Right lobe of liver (tissue), 4 donors: ENCODE measurements around the gene RPS2.

Source experiments
- CTCF ChIP-seq, 4 donors: fragments of 200-600 bp in 3 of 4; fragments of 450-650 bp in 1 of 4; IDR thresholded peaks; one replicate each; pipeline versions ENCODE4 v1.5.1 to v1.8.0; 2016 to 2022; ENCODE audit warnings: antibody characterized with exemption in 4 of 4, mild to moderate bottlenecking in 2 of 4
- POLR2A ChIP-seq: fragments of 450-650 bp; IDR thresholded peaks from one replicate; pipeline ENCODE4 v1.6.1; 2017; ENCODE audit warnings: antibody characterized with exemption, mild to moderate bottlenecking
- donor health status: DM: no; HTN: no; CAD: no.
- donor health status: DM: no; HTN: no; CAD: no.
- donor health status: DM: no; HTN: yes; CAD: no.

GRCh38 chr16:1976216-1976520, 11.5 kb upstream of the RPS2 start:
- TF ChIP-seq CTCF (IDR thresholded peaks at IDR 0.05) (no peak), POLR2A (no peak)
